D341Med (cell line): Measurements from ENCODE around the gene ATM.

Source experiments
- DNase-seq: peaks from one replicate; pipeline ENCODE4 v3.0.0; 2012; ENCODE audit warnings: low spot score

ATM gene

GRCh38 chr11:108222574-108223347, at the start of gene ATM, which contains the start of gene NPAT:
Gene ATM (plus strand): TSS chr11:108223067. CDS start chr11:108227625, 4,558 bp downstream.
Gene NPAT (minus strand): TSS chr11:108222638. CDS start chr11:108222536, 102 bp downstream.
- DNase-seq, result peak; percentile 94

- DNase-seq, result no peak
Measured at GRCh38 chr11:108177570-108177969, 45.3 kb upstream of the ATM start.

GRCh38 chr11:108193725-108194124, 29.1 kb upstream of the ATM start:
- DNase-seq, result no peak

GRCh38 chr11:108196901-108197300, 26.0 kb upstream of the ATM start:
- DNase-seq, result no peak

- no peak for DNase-seq
Measured at GRCh38 chr11:108197351-108197750, 25.5 kb upstream of the ATM start.

- no peak for DNase-seq
Measured at GRCh38 chr11:108198833-108199232, 24.0 kb upstream of the ATM start.

- no peak for DNase-seq
Measured at GRCh38 chr11:108199446-108200321, 23.2 kb upstream of the ATM start.

- no peak for DNase-seq
Measured at GRCh38 chr11:108203075-108203474, 19.8 kb upstream of the ATM start.

GRCh38 chr11:108204376-108204775, 18.5 kb upstream of the ATM start:
- no peak for DNase-seq

- no peak for DNase-seq
Measured at GRCh38 chr11:108204929-108205499, 17.9 kb upstream of the ATM start.

GRCh38 chr11:108206171-108206570, 16.7 kb upstream of the ATM start:
- no peak for DNase-seq

- no peak for DNase-seq
Measured at GRCh38 chr11:108206969-108207682, 15.7 kb upstream of the ATM start.

- no peak for DNase-seq
Measured at GRCh38 chr11:108207683-108208060, 15.2 kb upstream of the ATM start.

GRCh38 chr11:108210441-108210840, 12.4 kb upstream of the ATM start:
- DNase-seq, result no peak

GRCh38 chr11:108213784-108214183, 9.1 kb upstream of the ATM start:
- no peak for DNase-seq

GRCh38 chr11:108216988-108217387, 5.9 kb upstream of the ATM start:
- DNase-seq, result no peak

- no peak for DNase-seq
Measured at GRCh38 chr11:108218455-108218854, 4.4 kb upstream of the ATM start.

GRCh38 chr11:108218912-108219783, 3.7 kb upstream of the ATM start:
- no peak for DNase-seq

GRCh38 chr11:108220721-108221336, 2.0 kb upstream of the ATM start:
- DNase-seq, result no peak

- no peak for DNase-seq
Measured at GRCh38 chr11:108221371-108221770, 1.5 kb upstream of the ATM start.
